Kidney capillary endothelial cell (primary cell): ENCODE results near the gene CPT2.
"Not testable (repeated sequence)": the region's sequence is repeated elsewhere in the genome, so short reads cannot be mapped to it uniquely, and the experiment has no call there.

Experiments
- DNase-seq: peaks from one replicate; pipeline ENCODE4 v3.0.0-alpha.2; 2018; ENCODE audit warnings: low spot score

Gene CPT2

DNA sequence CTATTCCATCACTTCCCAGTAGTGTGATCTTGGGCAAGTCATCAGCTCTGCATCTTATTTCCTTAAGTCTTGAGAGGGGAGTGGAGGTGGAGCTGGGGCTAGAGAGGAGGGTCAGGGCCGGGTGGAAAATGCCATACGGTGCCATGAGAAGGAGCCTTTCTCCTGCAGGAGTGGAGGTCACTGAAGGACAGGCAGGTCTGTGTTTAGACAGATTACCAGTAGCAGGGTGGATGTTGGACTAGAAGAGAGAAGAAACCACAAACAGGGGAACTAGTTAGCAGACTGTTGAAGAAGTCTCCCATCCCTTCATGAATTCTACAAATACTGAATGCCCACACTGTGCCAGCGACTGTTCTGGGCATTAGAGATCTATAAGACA is 13.9 kb upstream of the CPT2 start:
- no peak for DNase-seq

DNA sequence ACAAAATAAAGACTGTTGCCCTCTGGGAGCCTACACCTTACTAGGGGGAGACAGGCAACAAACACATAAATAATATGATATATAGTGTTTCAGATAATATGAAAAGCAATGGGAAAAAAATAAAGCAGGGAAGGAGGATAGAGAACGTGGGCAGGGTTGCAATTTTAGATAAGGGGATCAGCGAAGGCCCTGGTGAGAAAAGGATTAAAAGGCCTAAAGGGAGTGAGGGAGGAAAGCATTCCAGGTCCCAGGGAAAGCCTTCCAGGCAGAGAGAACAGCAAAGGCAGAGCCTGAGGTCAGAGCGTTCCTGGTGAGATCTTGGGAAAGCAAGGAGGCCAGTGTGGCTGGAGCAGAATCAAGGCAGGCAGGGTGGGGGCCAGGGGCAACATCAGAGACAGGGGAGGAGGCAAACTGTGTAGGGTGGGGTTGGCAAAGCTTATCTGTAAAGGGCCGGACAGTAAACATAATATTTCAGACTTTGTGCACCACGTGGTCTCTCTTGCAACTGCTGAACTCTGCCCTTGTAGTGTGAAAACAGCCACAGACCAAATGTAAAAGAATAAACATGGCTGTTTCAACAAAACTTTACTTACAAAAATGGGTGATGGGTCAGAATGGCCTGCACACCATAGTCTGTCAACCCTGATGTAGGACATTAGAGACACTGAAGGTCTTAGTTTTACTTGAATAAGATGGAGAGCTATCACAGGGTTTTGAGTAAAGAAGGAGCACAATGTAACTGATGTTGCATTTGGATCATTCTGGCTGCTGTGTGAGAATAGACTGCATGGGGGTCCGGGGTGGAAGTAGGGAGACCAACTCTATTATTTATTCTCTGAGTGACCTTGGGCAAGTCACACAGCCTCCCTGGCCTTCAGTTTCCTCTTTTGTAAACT is 13.3 kb upstream of the CPT2 start:
- no peak for DNase-seq

DNA sequence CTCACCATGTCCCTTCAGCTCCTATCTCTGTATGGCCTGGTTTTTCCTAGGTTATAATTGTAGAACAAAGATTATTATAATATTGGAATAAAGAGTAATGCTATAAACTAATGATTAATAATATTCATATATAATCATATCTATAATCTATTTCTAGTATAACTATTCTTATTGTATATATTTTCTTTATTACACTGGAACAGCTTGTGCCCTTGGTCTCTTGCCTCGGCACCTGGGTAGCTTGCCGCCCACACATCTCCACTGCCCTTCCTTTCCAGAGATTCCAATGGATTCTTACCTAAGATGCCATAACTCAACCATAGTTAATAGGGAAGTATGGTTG is 10.7 kb upstream of the CPT2 start:
- DNase-seq, result not testable (repeated sequence)

DNA sequence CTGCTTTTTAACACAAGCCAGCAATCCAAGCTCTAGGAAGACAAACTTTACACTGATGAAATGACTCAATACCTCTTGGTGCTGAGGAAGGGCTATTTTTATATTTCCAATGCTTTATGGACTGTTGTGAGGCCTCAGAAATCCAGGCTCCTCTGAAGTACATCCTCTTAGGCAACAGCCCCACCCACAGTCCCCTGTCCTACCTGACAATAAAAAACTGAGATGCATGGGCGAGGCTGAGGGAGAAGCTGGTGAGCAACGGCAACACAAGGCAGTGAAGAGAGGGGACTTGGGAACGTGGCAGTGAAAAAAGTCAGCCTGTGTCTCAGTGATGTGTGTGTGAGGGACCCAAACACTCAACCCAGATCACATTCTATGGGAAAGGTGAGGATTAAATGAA is 10.1 kb upstream of the CPT2 start:
- no peak for DNase-seq

DNA sequence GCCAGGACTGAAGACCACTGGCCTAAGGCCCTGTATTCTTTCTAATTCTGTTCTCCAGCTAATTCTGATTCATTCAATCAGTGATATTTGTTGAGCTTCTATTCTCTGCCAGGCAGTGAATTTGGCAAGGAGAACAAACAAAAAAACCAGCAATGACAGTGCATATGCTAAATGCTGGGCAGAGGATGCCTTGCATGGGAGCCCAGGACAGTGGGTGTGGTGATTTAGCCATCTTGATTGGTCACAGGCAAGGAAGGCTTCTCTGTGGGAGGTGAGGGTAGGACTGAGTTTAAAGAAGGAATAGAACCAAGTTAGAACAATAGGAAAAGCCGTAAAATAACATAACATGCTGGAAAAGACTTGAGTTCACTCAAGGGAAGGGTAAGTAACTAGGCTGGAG is 9.2 kb upstream of the CPT2 start:
- DNase-seq, result no peak

DNA sequence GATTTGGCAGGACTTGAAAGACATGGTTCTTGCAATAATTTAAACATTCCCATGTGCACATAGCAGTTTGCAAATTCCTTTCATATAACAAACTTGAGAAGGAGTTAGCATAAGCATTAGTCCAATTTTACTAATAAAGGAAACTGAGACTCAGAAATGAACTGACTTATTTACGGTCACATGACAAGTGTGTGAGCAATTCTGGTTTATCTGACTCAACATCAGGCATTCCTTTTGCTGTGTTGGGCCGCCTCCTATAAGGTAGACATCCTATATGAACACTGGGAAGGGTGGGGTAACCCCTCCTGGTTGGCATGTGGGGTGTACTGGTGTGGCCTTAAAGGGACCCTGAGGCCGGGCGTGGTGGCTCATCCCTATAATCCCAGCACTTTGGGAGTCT is 8.5 kb upstream of the CPT2 start:
- no peak for DNase-seq

DNA sequence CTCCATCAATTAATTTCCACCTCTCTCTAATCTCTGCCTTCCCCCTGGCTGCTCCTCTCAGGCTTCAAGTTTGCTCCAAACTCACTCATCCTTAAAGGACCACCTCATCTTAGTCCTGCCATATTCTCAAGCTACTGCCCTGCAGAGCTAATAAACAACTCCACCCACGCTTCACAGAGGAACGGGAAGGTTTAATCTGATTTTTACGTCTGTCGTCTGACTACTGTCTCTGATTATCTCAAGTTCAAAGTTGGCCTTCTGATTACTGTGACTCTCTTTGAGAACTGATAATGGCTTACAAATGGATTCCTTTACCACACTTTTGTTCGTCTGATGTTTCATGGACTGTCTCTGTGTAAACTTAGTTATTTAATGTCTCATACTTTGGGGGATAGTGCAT is 7.6 kb upstream of the CPT2 start:
- no peak for DNase-seq

DNA sequence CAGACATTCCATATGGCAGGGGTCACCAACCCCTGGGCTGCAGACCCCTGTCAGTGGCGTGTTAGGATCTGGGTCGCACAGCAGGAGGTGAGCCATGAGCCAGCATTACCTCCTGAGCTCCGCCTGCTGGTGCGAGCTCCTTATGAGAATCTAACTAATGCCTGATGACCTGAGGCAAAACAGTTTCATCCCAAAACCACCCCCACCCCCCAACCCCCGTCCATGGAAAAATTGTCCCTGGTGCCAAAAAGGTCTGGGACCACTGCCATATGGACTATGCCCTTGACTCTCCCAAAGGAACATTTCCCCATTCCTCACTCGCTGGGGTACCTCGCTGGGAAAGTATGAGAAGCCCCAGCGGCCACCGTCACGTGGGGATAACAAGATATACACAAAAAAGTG is 6.4 kb upstream of the CPT2 start:
- DNase-seq, result no peak

DNA sequence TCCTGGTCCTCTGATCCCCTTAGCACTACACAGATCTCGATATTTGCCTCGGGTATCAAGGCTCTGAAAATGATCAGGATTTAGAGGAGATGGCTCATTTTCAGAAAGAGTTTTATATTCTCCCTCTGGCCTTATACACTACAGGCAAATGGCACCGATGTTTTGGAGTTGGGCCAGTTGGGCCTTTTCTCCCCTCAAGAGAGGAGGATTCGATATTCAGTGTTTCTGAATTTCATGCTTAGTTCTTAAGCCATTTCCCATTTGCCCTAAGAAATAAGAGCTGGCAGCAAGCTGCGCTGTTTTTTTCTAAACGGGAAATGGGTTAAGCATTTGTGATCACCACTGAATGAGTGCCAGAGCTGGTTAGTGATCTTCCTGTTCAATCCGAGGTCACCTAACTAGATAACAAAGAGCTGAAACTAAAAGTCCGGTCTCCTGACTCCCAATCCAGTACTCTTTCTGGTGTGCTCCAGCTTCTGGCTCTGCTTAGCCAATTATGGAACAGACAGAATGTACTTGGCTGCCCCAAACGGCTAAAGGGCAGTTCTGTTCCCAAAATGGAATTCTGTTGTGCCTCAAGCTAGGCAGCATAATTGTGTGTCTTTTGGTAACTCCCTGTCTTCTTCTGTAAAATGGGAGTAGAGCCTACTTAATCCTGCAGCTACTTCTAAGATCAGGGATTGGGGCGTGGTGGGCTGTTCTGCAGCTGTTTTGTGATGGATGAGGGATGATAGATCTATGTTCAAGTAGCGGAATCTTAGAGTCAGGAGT is 1.2 kb upstream of the CPT2 start:
- no peak for DNase-seq

DNA sequence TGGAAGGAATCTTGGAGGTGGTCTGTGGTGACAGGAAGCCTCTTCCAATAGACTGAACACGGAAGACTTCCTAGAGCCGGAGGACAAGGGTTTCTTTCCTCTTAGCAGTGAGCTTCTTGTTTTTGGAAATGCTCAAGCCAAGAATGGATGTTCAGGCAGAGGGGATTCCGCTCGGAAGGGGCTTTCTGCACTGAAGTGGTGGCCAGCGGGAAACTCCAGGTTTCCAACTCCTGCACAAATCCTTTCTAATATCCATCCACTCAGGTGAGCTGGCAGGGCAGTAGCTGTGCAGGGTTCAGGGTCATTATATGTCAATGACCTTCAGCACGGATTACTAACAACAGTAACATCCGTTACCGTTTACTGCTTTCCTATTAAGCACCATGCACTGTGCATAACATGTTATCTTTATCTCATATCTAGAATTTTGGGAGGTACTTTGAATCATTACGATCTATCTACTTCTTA is 573 bp upstream of the CPT2 start:
- DNase-seq, result no peak

DNA sequence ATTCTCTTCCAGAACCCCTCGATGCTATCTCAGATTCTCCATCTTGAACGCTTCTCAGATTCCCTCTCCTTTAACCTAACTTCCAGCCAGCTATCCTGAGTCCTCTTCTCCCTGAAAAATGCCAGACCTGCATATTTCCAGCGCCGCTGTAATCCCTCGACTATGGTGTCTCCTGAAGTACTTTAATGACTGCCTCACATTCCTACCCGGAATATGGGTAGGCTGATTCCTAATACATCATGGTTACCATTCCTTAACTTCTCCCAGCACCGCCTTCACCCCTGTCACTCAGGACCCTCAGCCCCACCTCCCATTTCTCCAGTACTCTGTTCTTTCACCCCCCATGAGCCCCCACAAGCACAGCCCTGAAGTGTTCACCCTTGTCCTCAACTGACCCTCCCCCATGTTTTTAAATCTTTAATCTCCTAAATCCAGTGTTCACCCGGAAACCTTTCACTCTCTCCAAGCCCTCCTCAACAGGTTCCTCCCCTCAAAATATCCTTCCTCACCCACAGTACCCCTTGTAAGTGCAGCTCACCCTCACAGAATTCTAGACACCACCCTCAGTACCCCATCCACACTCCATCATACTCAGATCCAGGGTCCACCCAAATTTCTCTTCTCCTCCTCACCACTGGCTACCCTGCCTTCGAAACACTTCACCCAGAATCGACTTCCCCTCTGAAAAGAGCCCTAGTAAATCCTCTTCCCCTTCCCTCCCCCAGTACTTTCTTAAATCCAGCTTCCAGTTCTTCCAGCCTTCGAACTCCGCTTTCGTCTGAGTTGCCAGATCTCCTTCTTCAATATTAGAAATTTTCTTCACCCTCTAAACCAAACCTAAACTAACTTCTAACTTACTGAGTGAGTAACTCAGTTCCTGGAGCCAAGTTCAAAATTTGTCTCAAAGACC is 922 bp downstream of the CPT2 start:
- no peak for DNase-seq

DNA sequence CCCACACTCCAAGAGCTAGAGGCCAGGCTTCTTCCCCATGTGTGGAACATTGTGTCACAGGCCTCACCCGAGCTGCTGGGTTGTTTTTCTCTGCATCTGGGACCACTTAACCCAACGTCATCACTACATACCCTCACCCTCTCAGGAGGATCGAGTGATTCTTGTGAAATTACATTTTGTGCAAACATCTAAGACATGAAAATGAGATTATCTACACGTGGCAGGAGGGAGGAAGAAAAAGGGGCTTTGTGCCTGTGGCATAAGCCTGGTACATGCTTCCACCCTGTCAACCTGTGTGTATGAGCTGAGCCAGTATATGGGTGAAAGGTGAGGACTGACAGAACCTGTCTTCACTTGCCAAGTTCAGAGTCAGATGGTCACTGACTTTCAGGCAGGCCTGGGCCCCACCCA is 1.6 kb downstream of the CPT2 start:
- no peak for DNase-seq

DNA sequence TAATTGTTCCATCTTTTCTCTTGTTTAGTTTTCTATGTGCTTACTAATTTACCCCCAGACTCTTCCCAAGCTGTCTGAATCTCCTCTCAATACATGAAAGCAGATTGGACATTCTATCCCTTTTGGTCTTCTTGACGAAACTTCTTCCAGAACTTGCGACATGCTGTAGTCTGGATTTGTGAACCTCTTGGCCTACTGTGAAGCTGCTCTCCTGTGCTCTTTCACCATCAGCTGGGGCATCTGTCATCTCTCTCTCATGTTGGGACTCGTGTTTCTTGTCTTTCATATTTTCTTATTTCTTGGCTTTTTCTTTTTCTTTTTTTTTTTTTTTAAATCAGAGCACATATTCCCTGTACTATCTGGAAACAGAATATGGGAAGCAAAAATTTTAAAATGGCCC is 6.8 kb downstream of the CPT2 start:
- no peak for DNase-seq

DNA sequence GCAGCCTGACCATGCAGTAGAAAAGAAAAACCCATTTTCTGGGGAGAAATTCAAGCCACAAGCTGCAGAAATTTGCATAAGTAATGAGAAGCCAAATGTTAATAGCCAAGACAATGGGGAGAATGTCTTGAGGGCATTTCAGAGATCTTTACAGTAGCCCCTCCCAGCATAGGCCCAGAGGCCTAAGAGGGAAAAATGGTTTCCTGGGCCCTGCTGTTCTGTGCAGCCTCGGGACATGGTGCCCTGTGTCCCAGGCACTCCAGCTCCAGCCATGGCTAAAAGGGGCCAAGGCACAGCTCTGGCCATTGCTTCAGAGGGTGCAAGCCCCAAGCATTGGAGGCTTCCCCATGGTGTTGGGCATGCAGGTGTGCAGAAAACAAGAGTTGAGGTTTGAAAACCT is 8.9 kb downstream of the CPT2 start:
- DNase-seq, result not testable (repeated sequence)

DNA sequence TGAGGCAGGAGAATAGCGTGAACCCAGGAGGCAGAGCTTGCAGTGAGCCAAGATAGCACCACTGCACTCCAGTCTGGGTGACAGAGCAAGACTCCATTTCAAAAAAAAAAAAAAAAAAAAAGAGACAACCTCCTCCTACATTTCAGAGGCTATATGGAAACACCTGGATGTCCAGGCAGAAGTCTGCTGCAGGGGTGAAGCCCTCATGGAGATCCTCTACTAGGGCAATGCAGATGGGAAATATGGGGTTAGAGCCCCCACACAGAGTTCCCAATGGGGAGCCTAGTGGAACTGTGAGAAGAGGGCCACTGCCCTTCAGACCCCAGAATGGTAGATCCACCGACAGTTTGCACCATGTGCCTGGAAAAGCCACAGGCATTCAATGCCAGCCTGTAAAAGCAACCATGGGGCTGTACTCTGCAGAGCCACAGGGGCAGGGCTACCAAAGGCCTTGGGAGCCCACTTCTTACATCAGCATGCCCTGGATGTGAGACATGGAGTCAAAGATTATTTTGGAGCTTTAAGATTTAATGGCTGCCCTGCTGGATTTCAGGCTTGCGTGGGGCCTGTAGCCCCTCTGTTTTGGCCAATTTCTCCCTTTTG is 9.6 kb downstream of the CPT2 start:
- DNase-seq, result not testable (repeated sequence)

DNA sequence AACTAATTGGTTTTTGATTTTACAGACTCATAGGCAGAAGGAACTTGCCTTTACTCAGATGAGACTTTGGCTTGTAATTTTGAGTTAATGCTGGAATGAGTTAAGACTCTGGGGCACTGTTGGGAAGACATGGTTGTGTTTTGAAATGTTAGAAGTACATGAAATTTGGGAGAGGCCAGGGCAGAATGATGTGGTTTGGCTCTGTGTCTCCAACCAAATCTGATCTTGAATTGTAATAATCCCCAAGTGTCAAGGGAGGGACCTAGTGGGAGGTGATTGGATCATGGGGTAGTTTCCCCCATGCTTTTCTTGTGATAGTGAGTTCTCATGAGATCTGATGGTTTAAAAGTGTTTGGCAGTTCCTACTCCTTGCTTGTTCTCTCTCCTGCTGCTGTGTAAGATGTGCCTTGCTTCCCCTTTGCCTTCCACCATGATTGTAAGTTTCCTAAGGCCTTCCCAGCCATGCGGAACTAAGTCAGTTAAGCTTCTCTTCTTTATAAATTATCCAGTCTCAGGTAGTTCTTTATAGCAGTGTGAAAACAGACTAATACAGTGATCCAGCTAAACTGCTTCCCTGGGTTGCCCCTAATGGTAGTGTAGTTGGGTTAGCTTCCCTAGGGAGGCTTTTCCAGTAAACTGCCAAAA is 10.2 kb downstream of the CPT2 start:
- no peak for DNase-seq

DNA sequence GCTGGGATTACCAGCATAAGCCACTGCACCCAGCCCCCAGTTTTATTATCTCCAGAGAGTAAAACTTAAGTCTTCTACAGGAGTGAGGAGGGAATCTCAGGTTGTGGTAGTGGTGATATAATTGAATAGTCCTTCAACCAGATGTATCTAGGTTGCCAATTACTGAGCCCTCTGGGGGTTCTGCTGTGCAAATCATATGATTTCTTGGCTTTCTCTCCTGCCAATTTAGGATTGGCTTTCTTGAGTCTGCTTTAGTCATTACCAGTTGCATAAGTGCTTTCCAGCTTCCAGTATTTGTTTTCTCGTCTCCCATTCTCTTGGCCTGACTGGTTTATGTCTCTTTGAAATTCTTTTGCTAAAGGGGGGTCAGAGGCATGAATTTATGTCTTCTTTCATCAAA is 11.1 kb downstream of the CPT2 start:
- DNase-seq, result no peak

DNA sequence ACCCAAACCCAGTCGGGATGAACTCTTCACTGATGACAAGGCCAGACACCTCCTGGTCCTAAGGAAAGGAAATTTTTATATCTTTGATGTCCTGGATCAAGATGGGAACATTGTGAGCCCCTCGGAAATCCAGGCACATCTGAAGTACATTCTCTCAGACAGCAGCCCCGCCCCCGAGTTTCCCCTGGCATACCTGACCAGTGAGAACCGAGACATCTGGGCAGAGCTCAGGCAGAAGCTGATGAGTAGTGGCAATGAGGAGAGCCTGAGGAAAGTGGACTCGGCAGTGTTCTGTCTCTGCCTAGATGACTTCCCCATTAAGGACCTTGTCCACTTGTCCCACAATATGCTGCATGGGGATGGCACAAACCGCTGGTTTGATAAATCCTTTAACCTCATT is 13.7 kb downstream of the CPT2 start:
- no peak for DNase-seq

DNA sequence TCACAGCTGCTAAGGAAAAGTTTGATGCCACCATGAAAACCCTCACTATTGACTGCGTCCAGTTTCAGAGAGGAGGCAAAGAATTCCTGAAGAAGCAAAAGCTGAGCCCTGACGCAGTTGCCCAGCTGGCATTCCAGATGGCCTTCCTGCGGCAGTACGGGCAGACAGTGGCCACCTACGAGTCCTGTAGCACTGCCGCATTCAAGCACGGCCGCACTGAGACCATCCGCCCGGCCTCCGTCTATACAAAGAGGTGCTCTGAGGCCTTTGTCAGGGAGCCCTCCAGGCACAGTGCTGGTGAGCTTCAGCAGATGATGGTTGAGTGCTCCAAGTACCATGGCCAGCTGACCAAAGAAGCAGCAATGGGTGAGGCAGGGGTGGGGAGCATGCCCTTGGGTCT is 14.3 kb downstream of the CPT2 start:
- no peak for DNase-seq

DNA sequence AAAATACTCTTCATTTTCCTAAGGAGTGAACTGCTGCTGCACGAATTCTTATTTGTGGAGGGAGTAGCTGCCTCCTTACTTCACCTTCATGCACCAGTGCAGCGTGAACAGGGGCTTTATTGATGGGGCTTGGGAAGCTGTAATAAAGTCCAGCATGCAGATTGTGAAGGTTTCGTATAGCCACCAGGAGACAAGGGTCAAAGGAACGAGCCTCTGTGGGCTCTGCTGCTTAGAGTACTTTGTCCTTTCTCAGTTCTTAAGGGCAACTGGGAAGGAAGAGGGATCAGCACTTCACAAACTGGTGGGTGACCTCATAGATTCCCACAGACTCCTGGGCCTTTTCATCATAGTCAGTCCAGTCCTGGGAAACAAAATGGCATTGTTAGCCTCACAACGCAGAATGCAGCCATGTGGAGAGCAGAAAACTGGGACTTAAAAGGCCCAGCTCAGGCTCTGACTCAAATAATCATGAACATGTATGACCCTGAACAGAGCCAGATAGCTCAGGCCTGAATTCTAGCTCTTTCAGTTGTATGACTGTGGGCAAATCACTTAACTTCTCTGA is 17.8 kb downstream of the CPT2 start:
- no peak for DNase-seq

DNA sequence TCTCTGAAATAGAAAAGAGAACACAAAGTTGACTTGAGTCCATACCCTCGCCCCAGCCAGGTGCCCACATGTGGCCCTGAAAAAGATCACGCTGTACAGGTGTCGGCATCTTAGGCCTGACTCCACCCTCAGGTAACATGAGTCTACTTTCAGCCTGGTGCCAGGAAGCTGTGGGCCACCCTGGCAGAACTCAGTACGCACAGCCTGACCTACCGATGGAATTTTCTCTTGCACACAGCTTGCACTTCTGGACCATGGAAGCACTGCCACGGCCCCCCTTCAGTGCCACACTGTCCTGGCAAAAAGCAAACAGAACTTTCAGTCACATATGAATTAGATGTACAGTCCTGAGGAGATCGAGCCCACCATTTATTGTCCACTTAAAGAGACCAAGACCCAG is 21.6 kb downstream of the CPT2 start:
- DNase-seq, result no peak
